Mesothelial cell of epicardium (in vitro differentiated cells): ENCODE results near the gene SIL1. TPM values are rescaled to one million over a fixed set of nuclear protein-coding genes. Genes with fewer than 3 reads are reported as not detected.

ENCODE experiments used
- DNase-seq, 2 experiments: peaks; one replicate each; pipeline ENCODE4 v3.0.0; 2021; ENCODE audit warnings: low spot score in 2 of 2; ENCODE audit not compliant: unreplicated experiment in 2 of 2
- H3K27ac Mint-ChIP-seq: 2 replicates; pipeline ENCODE4 v1.8.0; 2021; ENCODE audit warnings: mixed read lengths
- H3K27me3 Mint-ChIP-seq: 2 replicates; pipeline ENCODE4 v1.8.0; 2021; ENCODE audit warnings: low read depth, mixed read lengths
- H3K36me3 Mint-ChIP-seq: 2 replicates; pipeline ENCODE4 v1.8.0; 2021; ENCODE audit warnings: mixed read lengths
- H3K4me1 Mint-ChIP-seq: 2 replicates; pipeline ENCODE4 v1.8.0; 2021; ENCODE audit warnings: mixed read lengths
- H3K4me3 Mint-ChIP-seq: 2 replicates; pipeline ENCODE4 v1.8.0; 2021; ENCODE audit warnings: mild to moderate bottlenecking, moderate library complexity, mixed read lengths
- H3K9me3 Mint-ChIP-seq: 2 replicates; pipeline ENCODE4 v1.8.0; 2021; ENCODE audit warnings: mixed read lengths
- total RNA-seq: library from RNA; stranded (reverse); gene quantifications from 3 replicates; pipeline ENCODE4 v1.2.1, GENCODE V29; 2021
- TF ChIP-seq, protein P1 (sequence below): fragments of 200-600 bp; sonication (generic); IDR thresholded peaks from one replicate; pipeline ENCODE4 v1.5.0; 2021; ENCODE audit warnings: antibody characterized with exemption; ENCODE audit not compliant: unreplicated experiment

The SIL1 gene
- total RNA-seq, 1 donor from 2014 or later = 46.2 TPM

DNA sequence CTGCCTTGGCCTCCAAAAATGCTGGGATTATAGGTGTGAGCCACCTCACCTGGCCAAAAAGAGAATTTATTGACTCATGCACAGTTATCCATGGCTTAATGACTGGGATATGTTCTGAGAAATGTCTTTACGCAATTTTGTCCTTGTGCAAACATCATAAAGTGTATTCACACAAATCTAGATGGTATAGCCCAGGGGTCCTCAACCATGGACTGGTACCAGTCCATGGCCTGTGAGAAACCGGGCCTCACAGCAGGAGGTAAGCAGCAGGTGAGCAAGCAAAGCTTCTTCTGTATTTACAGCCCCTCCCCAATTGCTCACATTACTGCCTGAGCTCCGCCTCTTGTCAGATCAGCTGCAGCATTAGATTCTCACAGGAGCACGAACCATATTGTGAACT lies 12.4 kb upstream of the SIL1 start:
- DNase-seq = no peak
- no peak overlapping the region for H3K27ac Mint-ChIP-seq
- H3K4me3 Mint-ChIP-seq = no peak overlapping the region

DNA sequence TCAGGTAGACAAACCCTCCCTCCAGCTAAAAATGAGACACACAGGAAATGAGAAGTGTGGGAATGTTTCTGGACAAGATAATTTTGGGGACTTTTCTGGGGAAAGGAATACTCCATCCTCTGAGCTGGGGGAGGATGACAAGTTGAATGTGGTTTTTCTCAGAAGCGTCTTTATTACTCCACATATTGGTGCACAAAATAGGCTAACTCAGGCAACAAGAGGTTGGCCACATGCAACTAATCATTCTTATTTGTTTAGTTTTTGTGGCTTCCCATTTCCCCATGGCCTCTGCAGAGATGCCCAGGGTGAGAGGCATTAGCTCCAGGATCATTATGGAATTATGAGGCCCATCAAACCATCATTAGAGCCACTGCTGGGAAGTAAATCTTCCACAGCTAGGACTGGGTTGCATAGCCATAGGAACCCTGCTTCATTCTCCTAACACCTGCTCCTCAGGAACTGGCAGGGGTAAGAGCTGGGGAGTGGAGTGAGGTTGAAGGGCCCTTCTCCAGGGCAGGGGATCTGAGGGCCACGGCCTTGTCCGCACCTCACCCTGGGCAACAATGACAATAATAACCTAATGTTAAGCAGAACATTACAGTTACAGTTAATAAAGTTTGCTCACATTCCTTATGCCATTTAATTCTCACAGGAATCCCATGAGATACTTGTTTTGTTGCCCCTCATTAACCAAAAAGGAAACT lies 9.3 kb upstream of the SIL1 start:
- Mint-ChIP-seq H3K4me3 (no peak overlapping the region), H3K36me3 (no peaks in the 10 kb centered on the region), H3K27me3 (no peaks in the 10 kb centered on the region), H3K9me3 (no peaks in the 10 kb centered on the region), H3K27ac (no peak overlapping the region), H3K4me1 (peaks cover 14% of the 10 kb centered on the region)
- no peak for DNase-seq
- TF ChIP-seq, protein P1, sequence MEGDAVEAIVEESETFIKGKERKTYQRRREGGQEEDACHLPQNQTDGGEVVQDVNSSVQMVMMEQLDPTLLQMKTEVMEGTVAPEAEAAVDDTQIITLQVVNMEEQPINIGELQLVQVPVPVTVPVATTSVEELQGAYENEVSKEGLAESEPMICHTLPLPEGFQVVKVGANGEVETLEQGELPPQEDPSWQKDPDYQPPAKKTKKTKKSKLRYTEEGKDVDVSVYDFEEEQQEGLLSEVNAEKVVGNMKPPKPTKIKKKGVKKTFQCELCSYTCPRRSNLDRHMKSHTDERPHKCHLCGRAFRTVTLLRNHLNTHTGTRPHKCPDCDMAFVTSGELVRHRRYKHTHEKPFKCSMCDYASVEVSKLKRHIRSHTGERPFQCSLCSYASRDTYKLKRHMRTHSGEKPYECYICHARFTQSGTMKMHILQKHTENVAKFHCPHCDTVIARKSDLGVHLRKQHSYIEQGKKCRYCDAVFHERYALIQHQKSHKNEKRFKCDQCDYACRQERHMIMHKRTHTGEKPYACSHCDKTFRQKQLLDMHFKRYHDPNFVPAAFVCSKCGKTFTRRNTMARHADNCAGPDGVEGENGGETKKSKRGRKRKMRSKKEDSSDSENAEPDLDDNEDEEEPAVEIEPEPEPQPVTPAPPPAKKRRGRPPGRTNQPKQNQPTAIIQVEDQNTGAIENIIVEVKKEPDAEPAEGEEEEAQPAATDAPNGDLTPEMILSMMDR = no peak

More for the DNA sequence above, 12.4 kb upstream of the SIL1 start:
- no peaks in the 10 kb centered on the region for H3K27me3 Mint-ChIP-seq
- peaks cover 25% of the 10 kb centered on the region for H3K4me1 Mint-ChIP-seq
- no peaks in the 10 kb centered on the region for H3K9me3 Mint-ChIP-seq
- H3K36me3 Mint-ChIP-seq = no peaks in the 10 kb centered on the region
- TF ChIP-seq, protein P1 = no peak

DNA sequence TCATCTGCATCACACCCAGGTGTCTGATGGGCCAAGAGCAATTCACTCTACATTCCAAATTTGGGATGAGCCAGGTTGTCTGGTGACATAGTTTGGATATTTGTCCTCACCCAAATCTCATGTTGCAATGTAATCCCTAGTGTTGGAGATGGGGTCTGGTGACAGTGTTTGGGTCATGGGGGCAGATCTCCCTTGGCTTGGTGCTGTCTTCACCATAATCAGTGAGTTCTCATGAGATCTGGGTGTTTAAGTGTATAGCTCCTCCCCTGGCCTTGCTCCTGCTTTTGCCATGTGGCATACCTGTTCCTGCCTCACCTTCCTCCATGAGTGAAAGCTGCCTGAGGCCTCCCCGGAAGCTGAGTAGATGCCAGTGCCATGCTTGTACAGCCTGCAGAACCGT lies 7.4 kb upstream of the SIL1 start:
- Mint-ChIP-seq H3K4me3 (no peak overlapping the region), H3K9me3 (no peaks in the 10 kb centered on the region), H3K27ac (no peak overlapping the region), H3K36me3 (no peaks in the 10 kb centered on the region), H3K27me3 (no peaks in the 10 kb centered on the region), H3K4me1 (peaks cover 14% of the 10 kb centered on the region)
- DNase-seq = no peak
- TF ChIP-seq, protein P1 = no peak

DNA sequence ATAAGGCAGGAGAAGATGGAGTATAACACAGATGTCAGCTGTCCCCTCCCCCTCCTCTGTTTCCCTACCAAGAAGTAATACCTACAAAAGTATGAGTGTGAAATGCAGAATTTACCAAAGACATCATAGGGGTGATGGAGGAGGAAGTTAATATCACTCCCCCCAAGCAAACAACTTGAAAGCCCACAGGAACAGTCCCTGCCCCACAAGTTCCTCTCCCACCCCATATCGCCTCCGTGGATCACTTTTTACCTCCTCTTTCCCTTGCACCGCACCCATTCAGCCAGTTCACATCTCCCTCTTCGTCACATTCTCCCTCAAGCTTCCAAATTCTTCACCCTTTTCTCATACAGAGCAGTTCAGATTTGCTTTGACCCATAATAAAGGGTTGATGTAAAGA lies 7.0 kb upstream of the SIL1 start:
- TF ChIP-seq, protein P1 = no peak
- Mint-ChIP-seq H3K36me3 (no peaks in the 10 kb centered on the region), H3K27me3 (no peaks in the 10 kb centered on the region), H3K4me1 (peaks cover 14% of the 10 kb centered on the region), H3K9me3 (no peaks in the 10 kb centered on the region), H3K27ac (no peak overlapping the region), H3K4me3 (no peak overlapping the region)
- no peak for DNase-seq

DNA sequence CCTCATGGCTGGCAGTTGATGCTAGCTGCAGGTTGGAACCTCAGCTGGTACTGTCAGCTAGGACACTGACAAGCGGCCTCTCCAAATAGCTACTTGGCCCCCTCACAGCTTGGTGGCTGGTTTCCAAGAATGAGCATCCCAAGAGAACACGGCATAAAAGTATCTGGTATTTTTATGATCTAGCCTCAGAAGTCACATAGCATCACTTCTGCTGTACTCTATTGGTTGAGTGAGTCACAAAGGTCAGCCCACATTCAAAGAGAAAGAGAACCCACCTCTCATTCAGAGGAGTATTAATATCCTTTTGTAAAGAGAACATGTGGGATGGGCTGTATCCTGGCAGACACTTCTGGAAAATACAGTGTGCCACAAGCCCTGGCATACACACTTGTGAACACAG lies 6.0 kb upstream of the SIL1 start:
- Mint-ChIP-seq H3K4me3 (no peak overlapping the region), H3K27me3 (no peaks in the 10 kb centered on the region), H3K9me3 (no peaks in the 10 kb centered on the region), H3K27ac (no peak overlapping the region), H3K36me3 (no peaks in the 10 kb centered on the region), H3K4me1 (peaks cover 14% of the 10 kb centered on the region)
- no peak for DNase-seq
- TF ChIP-seq, protein P1 = no peak

DNA sequence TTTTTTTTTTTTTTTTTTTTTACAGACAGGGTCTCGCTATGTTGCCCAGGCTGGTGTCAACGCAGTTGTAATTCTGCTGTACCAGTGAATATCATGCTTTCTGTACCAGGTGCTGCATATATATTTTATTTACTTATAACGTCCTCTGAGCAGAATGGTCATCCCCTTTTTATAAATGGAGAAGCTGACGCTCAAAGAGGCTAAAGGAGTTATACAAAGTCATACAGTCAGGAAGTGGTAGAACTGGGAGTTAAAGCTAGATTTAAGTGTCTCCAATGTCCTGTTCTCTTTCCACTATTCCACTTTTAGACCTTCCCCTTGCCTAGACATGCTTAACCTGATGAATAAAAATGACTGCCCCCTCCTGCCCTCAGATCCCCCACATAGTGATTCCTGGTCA lies 1.2 kb upstream of the SIL1 start:
- peaks cover 23% of the 10 kb centered on the region for H3K4me1 Mint-ChIP-seq
- H3K9me3 Mint-ChIP-seq = no peaks in the 10 kb centered on the region
- TF ChIP-seq, protein P1 = no peak
- no peak for DNase-seq
- no peak overlapping the region for H3K4me3 Mint-ChIP-seq
- H3K36me3 Mint-ChIP-seq = peaks cover 7% of the 10 kb centered on the region
- H3K27me3 Mint-ChIP-seq = no peaks in the 10 kb centered on the region
- peak overlapping the region; percentile 45 for H3K27ac Mint-ChIP-seq
